Gastrocnemius medialis (tissue), 4 donors: ENCODE measurements around the gene KCNQ5. TPM values are rescaled to one million over a fixed set of nuclear protein-coding genes. Genes with fewer than 3 reads are reported as not detected.

Experiments
- ATAC-seq, 2 donors: fragments of 150-250 bp; one replicate each; pipeline ENCODE4 v1.9.1; 2016
- DNase-seq, 2 donors: peaks; one replicate each; pipeline ENCODE4 v3.0.0-alpha.2; 2019
- H3K27ac ChIP-seq, 4 donors: fragments of 200-600 bp; sonication (generic); 1 replicate in 1 of 4; 2 replicates in 3 of 4; pipeline ENCODE4 v1.5.1; 2016 to 2018; ENCODE audit warnings: mild to moderate bottlenecking in 2 of 4, moderate library complexity in 1 of 4
- H3K27me3 ChIP-seq, 3 donors: fragments of 200-600 bp; sonication (generic) in 2 of 3; 1 replicate in 1 of 3; 2 replicates in 2 of 3; pipeline versions ENCODE4 v1.5.1 to v1.6.0; 2016 to 2019; ENCODE audit warnings: mild to moderate bottlenecking in 1 of 3, moderate library complexity in 1 of 3
- H3K36me3 ChIP-seq, 2 donors: fragments of 200-600 bp; sonication (generic) in 1 of 2; one replicate each; pipeline ENCODE4 v1.5.1; 2017 to 2018
- H3K4me1 ChIP-seq, 2 donors: fragments of 200-600 bp; sonication (generic) in 1 of 2; one replicate each; pipeline ENCODE4 v1.5.1; 2016 to 2017; ENCODE audit warnings: mild to moderate bottlenecking in 2 of 2
- H3K4me3 ChIP-seq, 4 donors: fragments of 200-600 bp; sonication (generic) in 3 of 4; 1 replicate in 1 of 4; 2 replicates in 3 of 4; pipeline ENCODE4 v1.5.1; 2016 to 2019; ENCODE audit warnings: mild to moderate bottlenecking in 2 of 4
- H3K9me3 ChIP-seq, 3 donors: fragments of 200-600 bp; sonication (generic) in 2 of 3; 1 replicate in 1 of 3; 2 replicates in 2 of 3; pipeline ENCODE4 v1.5.1; 2016 to 2019
- CTCF ChIP-seq, 5 experiments: fragments of 450-650 bp in 3 of 5; fragments of 200-600 bp in 2 of 5; sonication (generic) in 2 of 5; IDR thresholded peaks in 4 of 5; conservative IDR thresholded peaks in 1 of 5; 1 replicate in 4 of 5; 2 replicates in 1 of 5; pipeline ENCODE4 v1.5.1; 2016 to 2019; ENCODE audit warnings: antibody characterized with exemption in 5 of 5, mild to moderate bottlenecking in 3 of 5, moderate library complexity in 3 of 5
- POLR2A ChIP-seq, 2 donors: fragments of 450-650 bp; IDR thresholded peaks; one replicate each; pipeline ENCODE4 v1.6.1; 2017; ENCODE audit warnings: antibody characterized with exemption in 2 of 2, mild to moderate bottlenecking in 2 of 2, moderate library complexity in 2 of 2
- in situ Hi-C, 4 donors: fragments of 200-750 bp; cut with MboI; loops; one replicate each; pipeline versions ENCODE4 v1.15.0 to v1.8.0; 2017; ENCODE audit warnings: low sequenced_read_pairs in 4 of 4
- intact Hi-C: fragments of 100-400 bp; cut with DNase I; formaldehyde crosslinking; loops from one replicate; pipeline ENCODE4 v1.15.1; 2023; ENCODE audit warnings: low total_unique reads
- total RNA-seq, 4 donors: library from RNA; depleted of rRNA; stranded (reverse); fragments of >200 nt; gene quantifications; one replicate each; pipeline versions ENCODE4 v1.1.0 to v1.2.3, GENCODE V29; 2016

KCNQ5 gene
- total RNA-seq, 4 donors from 2014 or later, result 5.3 to 19.3 (median 15.1) TPM

GRCh38 chr6:72619883-72620696 is 1.8 kb upstream of the KCNQ5 start:
- no peaks in the 10 kb centered on the region for H3K9me3 ChIP-seq
- H3K4me1 ChIP-seq, result peaks cover 13 to 36% of the 10 kb centered on the region in 2 donors
- peak overlapping the region; percentile 66 to 83 (median 76) for H3K4me3 ChIP-seq
- ATAC-seq (peak; percentile 30 to 55), DNase-seq (peak in 1 of 2 donors; percentile 65)
- TF ChIP-seq CTCF (IDR thresholded peaks at IDR 0.05 in 4 of 5, conservative IDR thresholded peaks at IDR 0.05 in 1 of 5) (no peak), POLR2A (IDR thresholded peaks at IDR 0.05) (peak; percentile 25 to 32)
- in situ Hi-C loops (loop anchor here (5.0 to 25.0 kb wide), 3 partner anchors 208 to 512 kb away; no protein-coding TSS in a partner anchor), intact Hi-C loops (loop anchor here (5.0 to 10.0 kb wide), 4 partner anchors 197 to 562 kb away; no protein-coding TSS in a partner anchor)
- no peaks in the 10 kb centered on the region for H3K36me3 ChIP-seq
- H3K27me3 ChIP-seq, result no peaks in the 10 kb centered on the region
- peak overlapping the region; percentile 58 to 82 (median 80) for H3K27ac ChIP-seq

GRCh38 chr6:72620871-72621290 is 983 bp upstream of the KCNQ5 start:
- no peaks in the 10 kb centered on the region for H3K9me3 ChIP-seq
- H3K4me1 ChIP-seq, result peaks cover 13 to 38% of the 10 kb centered on the region in 2 donors
- DNase-seq, result peak in 1 of 2 donors; percentile 25
- in situ Hi-C loops, result loop anchor here in 1 of 4 donors (25.0 kb wide), 1 partner anchor 209 kb away; no protein-coding TSS in a partner anchor
- no peaks in the 10 kb centered on the region for H3K27me3 ChIP-seq
- ATAC-seq, result no peak
- peak overlapping the region; percentile 58 to 82 (median 80) for H3K27ac ChIP-seq
- intact Hi-C loops, result loop anchor here (1.0 to 10.0 kb wide), 5 partner anchors 166 to 561 kb away; no protein-coding TSS in a partner anchor
- no peaks in the 10 kb centered on the region for H3K36me3 ChIP-seq
- no peak for TF ChIP-seq POLR2A (IDR thresholded peaks at IDR 0.05)
- TF ChIP-seq CTCF (IDR thresholded peaks at IDR 0.05 in 4 of 5, conservative IDR thresholded peaks at IDR 0.05 in 1 of 5), result no peak
- peak overlapping the region; percentile 66 to 83 (median 76) for H3K4me3 ChIP-seq

GRCh38 chr6:72622094-72622940 is 453 bp downstream of the KCNQ5 start:
- Histone ChIP-seq H3K27me3 (no peaks in the 10 kb centered on the region), H3K27ac (peak overlapping the region; percentile 64 to 82 (median 80)), H3K4me1 (peaks cover 13 to 38% of the 10 kb centered on the region in 2 donors), H3K4me3 (peak overlapping the region; percentile 66 to 83 (median 76)), H3K9me3 (no peaks in the 10 kb centered on the region), H3K36me3 (no peaks in the 10 kb centered on the region)
- peak in 4 of 5 experiments; percentile 23 to 42 (median 32) for TF ChIP-seq CTCF (IDR thresholded peaks at IDR 0.05 in 4 of 5, conservative IDR thresholded peaks at IDR 0.05 in 1 of 5)
- TF ChIP-seq POLR2A (IDR thresholded peaks at IDR 0.05), result peak in 1 of 2 donors; percentile 24
- in situ Hi-C loops, result loop anchor here in 1 of 4 donors (25.0 kb wide), 1 partner anchor 210 kb away; no protein-coding TSS in a partner anchor
- intact Hi-C loops, result loop anchor here (2.0 to 10.0 kb wide), 5 partner anchors 195 to 560 kb away; no protein-coding TSS in a partner anchor
- ATAC-seq (peak; percentile 46 to 53), DNase-seq (peak in 1 of 2 donors; percentile 54)

- intact Hi-C loops (loop anchor here (1.0 to 10.0 kb wide), 6 partner anchors 118 to 558 kb away; no protein-coding TSS in a partner anchor), in situ Hi-C loops (loop anchor here in 1 of 4 donors (25.0 kb wide), 1 partner anchor 212 kb away; no protein-coding TSS in a partner anchor)
- H3K36me3 ChIP-seq, result no peaks in the 10 kb centered on the region
- peak overlapping the region in 3 of 4 donors; percentile 66 to 80 (median 72) for H3K4me3 ChIP-seq
- no peak for ATAC-seq
- no peak for TF ChIP-seq CTCF (IDR thresholded peaks at IDR 0.05 in 4 of 5, conservative IDR thresholded peaks at IDR 0.05 in 1 of 5)
- TF ChIP-seq POLR2A (IDR thresholded peaks at IDR 0.05), result no peak
- H3K27ac ChIP-seq, result no peak overlapping the region
- no peak for DNase-seq
- peaks cover 13 to 38% of the 10 kb centered on the region in 2 donors for H3K4me1 ChIP-seq
- H3K27me3 ChIP-seq, result no peaks in the 10 kb centered on the region
- H3K9me3 ChIP-seq, result no peaks in the 10 kb centered on the region
These were observed 1.9 kb downstream of the KCNQ5 start for GRCh38 chr6:72623808-72624207.
